ENCODE measurements around the gene PPM1E. TPM values are rescaled to one million over a fixed set of nuclear protein-coding genes. Genes with fewer than 3 reads are reported as not detected.

The PPM1E gene
- total RNA-seq, 1 donor from 2014 or later, result 0.31 TPM

DNA sequence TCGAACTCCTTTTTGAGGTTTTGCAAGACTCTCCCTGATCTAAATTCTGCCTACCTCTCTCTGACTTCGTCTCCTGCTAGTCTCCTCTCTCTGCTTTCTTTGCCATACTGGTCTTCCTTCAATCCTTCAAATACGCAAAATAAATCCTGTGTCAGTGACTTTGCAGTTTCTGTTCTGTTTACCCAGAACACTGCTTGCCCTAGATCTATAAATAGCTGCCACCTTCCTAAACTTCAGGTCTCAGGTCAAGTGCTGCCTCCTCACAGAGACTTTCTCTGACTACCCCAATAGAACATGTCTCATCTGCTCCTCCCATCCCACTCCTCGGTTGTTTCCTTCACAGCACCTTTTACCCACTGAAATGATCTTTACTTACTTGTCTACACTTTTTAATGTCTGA, 272.1 kb downstream of the PPM1E start:
- DNase-seq (ENCODE audit: low spot score in 2 of 2, unreplicated experiment in 2 of 2), result no peak
- Mint-ChIP-seq H3K4me3 (no peak overlapping the region), H3K27me3 (ENCODE audit: low read depth) (no peaks in the 10 kb centered on the region), H3K36me3 (peaks cover 6% of the 10 kb centered on the region), H3K27ac (no peak overlapping the region), H3K9me3 (no peaks in the 10 kb centered on the region), H3K4me1 (no peaks in the 10 kb centered on the region)
- TF ChIP-seq, protein P1, sequence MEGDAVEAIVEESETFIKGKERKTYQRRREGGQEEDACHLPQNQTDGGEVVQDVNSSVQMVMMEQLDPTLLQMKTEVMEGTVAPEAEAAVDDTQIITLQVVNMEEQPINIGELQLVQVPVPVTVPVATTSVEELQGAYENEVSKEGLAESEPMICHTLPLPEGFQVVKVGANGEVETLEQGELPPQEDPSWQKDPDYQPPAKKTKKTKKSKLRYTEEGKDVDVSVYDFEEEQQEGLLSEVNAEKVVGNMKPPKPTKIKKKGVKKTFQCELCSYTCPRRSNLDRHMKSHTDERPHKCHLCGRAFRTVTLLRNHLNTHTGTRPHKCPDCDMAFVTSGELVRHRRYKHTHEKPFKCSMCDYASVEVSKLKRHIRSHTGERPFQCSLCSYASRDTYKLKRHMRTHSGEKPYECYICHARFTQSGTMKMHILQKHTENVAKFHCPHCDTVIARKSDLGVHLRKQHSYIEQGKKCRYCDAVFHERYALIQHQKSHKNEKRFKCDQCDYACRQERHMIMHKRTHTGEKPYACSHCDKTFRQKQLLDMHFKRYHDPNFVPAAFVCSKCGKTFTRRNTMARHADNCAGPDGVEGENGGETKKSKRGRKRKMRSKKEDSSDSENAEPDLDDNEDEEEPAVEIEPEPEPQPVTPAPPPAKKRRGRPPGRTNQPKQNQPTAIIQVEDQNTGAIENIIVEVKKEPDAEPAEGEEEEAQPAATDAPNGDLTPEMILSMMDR (IDR thresholded peaks at IDR 0.05; ENCODE audit: unreplicated experiment), result no peak

DNA sequence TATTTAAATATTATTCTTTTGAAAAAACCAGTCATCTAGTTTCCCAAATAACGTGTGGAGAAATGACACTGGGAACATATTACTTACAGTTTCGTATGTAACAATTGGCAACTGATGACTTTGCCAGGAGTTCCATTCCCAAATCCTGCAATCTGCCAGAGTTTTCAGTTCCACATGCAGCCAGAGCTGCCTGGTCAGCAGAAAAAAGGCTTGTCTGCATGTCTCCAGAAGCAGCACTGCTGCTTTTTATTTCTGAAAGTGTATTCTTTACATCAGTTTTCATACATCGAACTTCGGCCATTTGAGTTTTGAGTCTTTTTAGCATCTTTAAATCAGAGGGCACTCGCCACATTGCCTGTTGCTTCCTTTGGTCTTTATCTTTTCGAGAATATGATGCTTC, 272.7 kb downstream of the PPM1E start:
- no peak overlapping the region for H3K27ac Mint-ChIP-seq
- H3K9me3 Mint-ChIP-seq, result no peaks in the 10 kb centered on the region
- no peak overlapping the region for H3K4me3 Mint-ChIP-seq

DNA sequence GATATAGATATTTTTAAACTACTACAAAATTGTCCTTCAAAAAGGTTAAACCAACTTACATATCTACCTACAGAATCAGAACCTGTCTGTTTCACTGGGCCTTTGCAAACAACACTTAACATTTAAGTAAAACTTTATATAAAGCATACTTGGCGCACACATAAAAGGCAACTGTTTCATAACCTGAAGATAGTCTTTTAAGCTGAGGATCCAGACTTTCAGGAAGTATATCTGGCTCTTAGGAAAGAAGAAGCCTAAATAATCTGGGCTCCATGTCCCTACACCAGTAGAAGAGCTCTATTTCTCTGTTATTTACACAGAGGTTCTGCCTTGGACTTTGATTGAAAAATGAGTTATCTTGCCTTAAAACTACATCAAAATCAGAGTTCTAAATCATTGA, 275.2 kb downstream of the PPM1E start:
- H3K9me3 Mint-ChIP-seq, result no peaks in the 10 kb centered on the region
- no peaks in the 10 kb centered on the region for H3K27me3 Mint-ChIP-seq (ENCODE audit: low read depth)
- TF ChIP-seq, protein P1 (IDR thresholded peaks at IDR 0.05; ENCODE audit: unreplicated experiment), result no peak
- no peak for DNase-seq (ENCODE audit: low spot score in 2 of 2, unreplicated experiment in 2 of 2)
- H3K4me3 Mint-ChIP-seq, result no peak overlapping the region
- H3K36me3 Mint-ChIP-seq, result peaks cover 4% of the 10 kb centered on the region
- H3K27ac Mint-ChIP-seq, result no peak overlapping the region
- no peaks in the 10 kb centered on the region for H3K4me1 Mint-ChIP-seq

More for the DNA sequence above, 272.7 kb downstream of the PPM1E start:
- no peaks in the 10 kb centered on the region for H3K27me3 Mint-ChIP-seq (ENCODE audit: low read depth)
- DNase-seq (ENCODE audit: low spot score in 2 of 2, unreplicated experiment in 2 of 2), result no peak
- H3K36me3 Mint-ChIP-seq, result peaks cover 6% of the 10 kb centered on the region
- TF ChIP-seq, protein P1 (IDR thresholded peaks at IDR 0.05; ENCODE audit: unreplicated experiment), result no peak
- H3K4me1 Mint-ChIP-seq, result no peaks in the 10 kb centered on the region

Other genes with a start within 250 kb of the PPM1E start
- 73.1 to 76.8 TPM (median 74.4 TPM) in 3 replicates for gene MTMR4, start 241.2 kb upstream of the PPM1E start, total RNA-seq
- gene TEX14, start 63.8 kb upstream of the PPM1E start, total RNA-seq, result 0.20 to 0.43 TPM (median 0.34 TPM) in 3 replicates
- gene RAD51C, start 63.3 kb upstream of the PPM1E start, total RNA-seq, result 28.8 to 31.7 TPM (median 30.3 TPM) in 3 replicates

All from mesothelial cell of epicardium (in vitro differentiated cells).